ENCODE data around the gene ACVR1B. TPM values are rescaled to one million over a fixed set of nuclear protein-coding genes. Genes with fewer than 3 reads are reported as not detected.
A peak's percentile ranks its signal among the peaks of the same experiment; 100 is the strongest.

The ACVR1B gene
- total and polyA plus RNA-seq, 2 experiments from 2014 or later: 11.9 to 46.4 TPM

DNA sequence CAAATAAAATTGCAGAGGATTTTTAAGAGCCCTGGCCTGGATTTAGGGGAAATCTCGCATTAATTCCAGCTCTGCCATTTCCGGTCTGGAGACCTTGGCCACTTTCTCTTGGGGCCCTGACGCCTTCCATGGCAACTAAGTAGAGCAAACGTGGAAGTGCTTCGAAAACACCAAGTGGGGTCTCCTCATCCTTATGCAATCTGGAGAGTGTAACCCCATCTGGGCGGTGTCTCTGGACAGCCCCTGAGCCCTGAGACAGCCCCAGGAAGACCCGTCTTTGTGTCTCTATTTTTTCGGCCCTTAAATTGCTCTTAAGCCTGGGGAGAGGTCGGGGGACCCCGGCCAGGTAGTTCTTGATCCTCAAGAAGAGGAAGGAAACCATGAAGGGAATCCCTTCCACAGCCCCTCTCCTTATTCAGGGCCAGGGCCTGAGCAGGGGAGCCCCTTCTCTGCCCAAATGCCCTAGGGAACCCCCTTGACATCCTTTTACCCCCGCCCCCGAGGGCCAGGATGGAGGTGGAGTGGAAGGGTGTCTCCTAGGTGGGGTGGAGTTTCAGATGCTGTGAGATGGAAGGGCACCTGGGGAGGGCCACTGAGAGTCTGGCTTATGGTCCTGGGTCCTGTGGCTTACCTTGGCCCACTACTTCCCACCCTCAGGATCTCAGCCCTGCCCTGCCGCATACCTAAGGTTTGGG lies 82.1 kb downstream of the ACVR1B start:
- H3K4me3 ChIP-seq: peak overlapping the region; percentile 22
- TF ChIP-seq, protein P1, sequence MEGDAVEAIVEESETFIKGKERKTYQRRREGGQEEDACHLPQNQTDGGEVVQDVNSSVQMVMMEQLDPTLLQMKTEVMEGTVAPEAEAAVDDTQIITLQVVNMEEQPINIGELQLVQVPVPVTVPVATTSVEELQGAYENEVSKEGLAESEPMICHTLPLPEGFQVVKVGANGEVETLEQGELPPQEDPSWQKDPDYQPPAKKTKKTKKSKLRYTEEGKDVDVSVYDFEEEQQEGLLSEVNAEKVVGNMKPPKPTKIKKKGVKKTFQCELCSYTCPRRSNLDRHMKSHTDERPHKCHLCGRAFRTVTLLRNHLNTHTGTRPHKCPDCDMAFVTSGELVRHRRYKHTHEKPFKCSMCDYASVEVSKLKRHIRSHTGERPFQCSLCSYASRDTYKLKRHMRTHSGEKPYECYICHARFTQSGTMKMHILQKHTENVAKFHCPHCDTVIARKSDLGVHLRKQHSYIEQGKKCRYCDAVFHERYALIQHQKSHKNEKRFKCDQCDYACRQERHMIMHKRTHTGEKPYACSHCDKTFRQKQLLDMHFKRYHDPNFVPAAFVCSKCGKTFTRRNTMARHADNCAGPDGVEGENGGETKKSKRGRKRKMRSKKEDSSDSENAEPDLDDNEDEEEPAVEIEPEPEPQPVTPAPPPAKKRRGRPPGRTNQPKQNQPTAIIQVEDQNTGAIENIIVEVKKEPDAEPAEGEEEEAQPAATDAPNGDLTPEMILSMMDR (IDR thresholded peaks at IDR 0.05; ENCODE audit: low read depth, low read length): no peak
- peaks cover 22% of the 10 kb centered on the region for H3K4me1 ChIP-seq (ENCODE audit: low read depth)
- H3K36me3 ChIP-seq: no peaks in the 10 kb centered on the region
- H3K27me3 ChIP-seq: peaks cover 2% of the 10 kb centered on the region
- peak overlapping the region; percentile 28 for H3K27ac ChIP-seq
- no peaks in the 10 kb centered on the region for H3K9me3 ChIP-seq (ENCODE audit: low read depth)
- DNase-seq (ENCODE audit: low read depth in 1 of 2, low spot score in 1 of 2): no peak

DNA sequence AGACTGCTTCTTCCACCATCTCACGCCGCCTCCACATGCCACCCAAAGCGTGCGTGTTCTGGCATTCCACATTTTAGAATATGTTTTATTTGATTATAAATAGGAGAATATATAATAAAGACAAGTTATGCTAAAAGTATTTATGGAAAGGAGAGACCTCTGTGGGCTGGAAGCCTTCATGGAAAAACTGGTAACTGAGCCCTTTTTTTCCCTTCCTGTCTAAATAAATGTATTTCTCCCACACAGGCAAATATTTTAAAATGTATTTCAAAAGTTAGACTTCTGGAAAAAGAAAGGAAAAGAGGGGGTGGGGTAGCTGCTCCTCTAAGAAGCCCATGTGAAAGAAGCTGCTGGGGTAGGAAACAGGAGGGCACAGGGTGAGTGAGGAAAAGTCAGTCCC lies 83.7 kb downstream of the ACVR1B start:
- H3K36me3 ChIP-seq: no peaks in the 10 kb centered on the region
- TF ChIP-seq, protein P1 (IDR thresholded peaks at IDR 0.05; ENCODE audit: low read depth, low read length): no peak
- H3K4me3 ChIP-seq: no peak overlapping the region
- peaks cover 11% of the 10 kb centered on the region for H3K4me1 ChIP-seq (ENCODE audit: low read depth)
- no peak for DNase-seq (ENCODE audit: low read depth in 1 of 2, low spot score in 1 of 2)
- H3K9me3 ChIP-seq (ENCODE audit: low read depth): no peaks in the 10 kb centered on the region
- H3K27me3 ChIP-seq: peaks cover 2% of the 10 kb centered on the region
- H3K27ac ChIP-seq: no peak overlapping the region

DNA sequence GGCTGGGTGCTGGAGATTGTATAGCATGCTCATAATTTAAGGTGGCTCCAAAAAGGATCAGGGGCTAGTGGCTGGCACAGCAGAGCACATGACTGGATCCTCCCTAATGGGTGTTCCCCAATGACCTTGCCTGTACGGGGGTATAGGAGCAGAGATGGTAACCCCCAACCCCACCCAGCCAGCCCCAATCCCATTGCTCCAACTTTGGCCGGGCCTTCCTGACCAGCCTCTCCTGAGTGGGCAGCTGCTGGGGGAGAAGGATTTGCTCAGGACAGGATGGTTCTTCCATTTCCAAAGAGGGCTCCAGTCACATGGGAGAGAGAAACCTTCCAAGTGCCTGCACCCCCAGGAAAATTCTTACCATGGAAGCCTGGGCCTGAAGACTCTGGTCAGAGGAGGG lies 84.4 kb downstream of the ACVR1B start:
- no peak for DNase-seq (ENCODE audit: low read depth in 1 of 2, low spot score in 1 of 2)
- TF ChIP-seq, protein P1 (IDR thresholded peaks at IDR 0.05; ENCODE audit: low read depth, low read length): no peak
- Histone ChIP-seq H3K9me3 (ENCODE audit: low read depth) (no peaks in the 10 kb centered on the region), H3K4me3 (no peak overlapping the region), H3K27ac (no peak overlapping the region), H3K36me3 (no peaks in the 10 kb centered on the region), H3K27me3 (peaks cover 2% of the 10 kb centered on the region), H3K4me1 (ENCODE audit: low read depth) (peaks cover 10% of the 10 kb centered on the region)

DNA sequence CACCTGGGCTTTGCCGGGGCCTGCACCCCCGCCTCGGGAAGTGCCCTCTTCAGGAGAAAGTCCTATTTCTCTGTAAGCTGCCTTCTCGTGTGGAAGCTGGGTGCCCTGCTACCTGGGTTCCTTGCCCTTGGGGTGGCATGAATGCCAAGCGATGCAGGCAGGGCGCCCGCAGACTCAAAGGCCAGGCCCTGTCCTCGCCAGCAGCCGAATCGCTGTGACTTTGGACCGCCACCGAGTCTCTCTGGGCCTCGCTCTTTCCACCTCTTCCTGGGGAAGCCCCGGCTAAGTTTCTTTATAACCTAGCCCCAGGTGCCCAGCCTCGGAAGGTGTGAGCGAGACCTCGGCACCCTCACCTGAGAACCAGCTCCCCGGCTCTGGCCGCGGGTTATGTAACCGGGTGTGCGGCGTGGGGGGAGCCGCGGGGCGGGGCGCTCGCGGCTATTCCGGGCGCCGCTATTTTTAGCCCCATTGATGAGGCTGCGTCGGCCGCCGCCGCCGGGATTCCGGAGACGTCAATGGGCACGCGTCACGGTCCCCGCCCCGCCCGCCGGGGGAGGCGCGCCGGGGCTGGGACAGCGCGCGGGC lies 85.2 kb downstream of the ACVR1B start:
- Histone ChIP-seq H3K36me3 (no peaks in the 10 kb centered on the region), H3K9me3 (ENCODE audit: low read depth) (no peaks in the 10 kb centered on the region), H3K4me3 (peak overlapping the region; percentile 34), H3K4me1 (ENCODE audit: low read depth) (peaks cover 10% of the 10 kb centered on the region), H3K27ac (peak overlapping the region; percentile 37), H3K27me3 (peaks cover 2% of the 10 kb centered on the region)
- DNase-seq (ENCODE audit: low read depth in 1 of 2, low spot score in 1 of 2): peak; percentile 87 to 92
- TF ChIP-seq, protein P1 (IDR thresholded peaks at IDR 0.05; ENCODE audit: low read depth, low read length): no peak

DNA sequence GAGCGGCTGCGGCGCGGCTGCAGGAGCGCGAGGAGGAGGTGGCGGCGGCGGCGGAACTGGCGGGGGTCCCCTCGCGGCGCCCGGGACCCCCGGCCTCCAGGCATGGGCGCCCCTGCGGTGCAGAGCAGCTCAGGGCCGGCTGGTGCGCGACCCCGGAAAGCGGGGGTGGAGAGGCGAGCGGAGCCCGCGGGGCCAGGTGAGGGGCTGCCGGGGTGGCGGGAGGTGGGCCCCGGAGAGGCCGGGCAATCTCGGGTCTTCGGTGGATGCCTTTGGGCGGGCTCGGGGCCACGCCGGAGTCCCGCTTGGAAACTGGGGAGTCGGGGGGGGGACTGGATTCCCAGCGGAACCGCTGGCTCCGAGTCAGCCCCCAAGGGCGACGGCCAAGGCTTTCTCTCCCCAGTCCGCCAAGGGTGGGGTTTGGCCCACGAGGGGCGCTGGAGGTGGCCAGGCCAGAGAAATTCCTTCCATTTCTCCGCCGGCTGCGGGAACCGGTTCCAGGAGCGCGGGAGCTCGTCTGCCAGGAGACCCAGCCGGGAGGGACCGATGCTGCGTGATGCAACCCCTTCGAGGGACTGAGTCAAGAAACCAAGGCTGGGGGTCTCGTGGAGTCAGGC lies 85.9 kb downstream of the ACVR1B start:
- H3K27ac ChIP-seq: peak overlapping the region; percentile 63
- peak; percentile 69 to 77 for DNase-seq (ENCODE audit: low read depth in 1 of 2, low spot score in 1 of 2)
- peaks cover 6% of the 10 kb centered on the region for H3K4me1 ChIP-seq (ENCODE audit: low read depth)
- peaks cover 2% of the 10 kb centered on the region for H3K27me3 ChIP-seq
- peak overlapping the region; percentile 50 for H3K4me3 ChIP-seq
- H3K36me3 ChIP-seq: no peaks in the 10 kb centered on the region
- TF ChIP-seq, protein P1 (IDR thresholded peaks at IDR 0.05; ENCODE audit: low read depth, low read length): peak; percentile 15
- no peaks in the 10 kb centered on the region for H3K9me3 ChIP-seq (ENCODE audit: low read depth)
